Fibroblast of villous mesenchyme (primary cell): ENCODE data around the gene PLCXD3. TPM values are rescaled to one million over a fixed set of nuclear protein-coding genes. Genes with fewer than 3 reads are reported as not detected.
A peak's percentile ranks its signal among the peaks of the same experiment; 100 is the strongest.

Experiments used
- DNase-seq: peaks from one replicate; pipeline ENCODE4 v3.0.0-alpha.2; 2010; ENCODE audit warnings: low read depth
- H3K4me3 ChIP-seq: 2 replicates; pipeline ENCODE4 v1.5.1; 2011; ENCODE audit warnings: low read depth, mild to moderate bottlenecking, low read length
- CTCF ChIP-seq: IDR thresholded peaks from 2 replicates; pipeline ENCODE4 v1.5.1; 2012; ENCODE audit warnings: low read depth, mild to moderate bottlenecking, low read length; ENCODE audit not compliant: insufficient read depth
- total RNA-seq: library from RNA; depleted of rRNA; stranded (reverse); fragments of >200 nt; gene quantifications from 2 replicates; pipeline ENCODE4 v1.2.3, GENCODE V29; 2012

PLCXD3 gene
- total RNA-seq, 1 donor, result 0.43 TPM

GRCh38 chr5:41416336-41416735, 94.1 kb downstream of the PLCXD3 start:
- DNase-seq, result no peak
- TF ChIP-seq CTCF, result no peak
- H3K4me3 ChIP-seq, result no peak overlapping the region

DNA sequence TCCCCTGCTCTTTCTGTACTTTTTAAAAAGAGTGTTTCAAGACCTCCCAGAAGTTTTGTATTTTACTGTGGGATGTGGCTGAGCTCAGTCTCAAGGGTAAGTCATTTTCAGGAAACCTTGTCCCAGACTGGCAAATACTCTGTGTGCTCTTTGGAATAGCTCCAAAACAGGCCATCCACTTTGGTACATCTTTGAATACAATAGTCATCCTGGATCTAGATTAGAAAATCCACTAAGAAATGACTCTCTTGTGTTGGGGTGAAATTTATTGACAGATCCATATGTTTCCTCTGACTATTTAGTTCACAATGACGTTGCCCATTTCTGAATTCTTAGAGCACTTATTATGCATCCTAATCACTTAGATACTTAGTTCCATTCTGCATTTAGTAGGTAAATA, 95.2 kb downstream of the PLCXD3 start:
- no peak overlapping the region for H3K4me3 ChIP-seq
- no peak for TF ChIP-seq CTCF
- DNase-seq, result no peak

DNA sequence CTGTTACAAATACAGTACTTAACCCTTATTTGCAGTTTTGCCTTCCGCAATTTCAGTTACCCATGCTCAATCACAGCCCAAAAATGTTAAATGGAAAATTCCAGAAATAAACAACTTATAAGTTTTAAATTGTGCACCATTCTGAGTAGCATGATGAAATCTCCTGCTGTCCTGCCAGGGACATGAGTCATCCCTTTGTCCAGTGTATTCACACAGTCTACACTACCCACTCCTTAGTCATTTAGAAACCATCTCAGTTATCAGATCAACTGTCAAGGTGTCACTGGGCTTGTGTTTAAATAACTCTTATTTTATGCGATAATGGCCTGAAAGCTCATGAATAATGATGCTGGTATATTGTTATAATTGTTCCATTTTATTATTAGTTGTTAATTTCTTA, 95.8 kb downstream of the PLCXD3 start:
- DNase-seq, result peak; percentile 88
- H3K4me3 ChIP-seq, result no peak overlapping the region
- TF ChIP-seq CTCF, result no peak

- no peak overlapping the region for H3K4me3 ChIP-seq
- TF ChIP-seq CTCF, result no peak
- DNase-seq, result peak; percentile 40
These were observed 97.3 kb downstream of the PLCXD3 start for GRCh38 chr5:41413074-41413473.

DNA sequence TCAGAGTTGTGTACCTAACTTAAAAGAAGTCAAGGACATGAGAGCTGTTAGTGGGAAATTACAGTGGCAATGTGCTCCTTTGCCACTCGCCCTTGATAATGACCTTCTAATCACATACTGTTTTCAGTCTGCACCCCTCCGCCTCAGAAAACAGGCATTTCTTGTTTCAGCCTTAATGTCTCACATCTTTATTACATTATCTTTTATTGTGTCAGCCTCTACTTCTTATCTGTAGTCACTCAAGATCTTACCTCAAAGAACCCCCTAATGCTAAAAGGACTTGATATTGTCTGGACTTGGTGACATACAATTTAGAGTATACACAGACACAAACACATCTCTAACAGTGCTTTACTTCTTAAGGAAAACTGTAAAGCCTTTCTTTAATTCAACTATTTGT, 97.9 kb downstream of the PLCXD3 start:
- TF ChIP-seq CTCF, result no peak
- no peak for DNase-seq
- H3K4me3 ChIP-seq, result no peak overlapping the region

GRCh38 chr5:41410737-41411136, 99.7 kb downstream of the PLCXD3 start:
- no peak overlapping the region for H3K4me3 ChIP-seq
- peak; percentile 16 for TF ChIP-seq CTCF
- no peak for DNase-seq

DNA sequence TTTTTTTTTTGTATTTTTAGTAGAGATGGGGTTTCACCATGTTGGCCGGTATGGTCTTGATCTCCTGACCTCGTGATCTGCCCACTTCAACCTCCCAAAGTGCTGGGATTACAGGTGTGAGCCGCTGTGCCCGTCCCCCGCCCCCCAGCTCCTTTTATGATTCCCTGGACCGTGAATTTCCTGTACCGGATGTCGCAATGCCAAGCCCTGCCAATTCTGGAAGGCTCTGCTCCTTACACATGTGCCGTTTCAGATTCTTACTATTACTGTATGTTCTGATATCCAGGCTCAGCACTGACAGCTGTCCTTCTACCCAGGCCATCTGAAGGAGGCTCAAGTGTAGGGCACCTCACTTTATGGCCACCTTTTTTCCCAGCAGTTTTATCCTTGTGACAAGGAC, 100.1 kb downstream of the PLCXD3 start:
- H3K4me3 ChIP-seq, result no peak overlapping the region
- no peak for TF ChIP-seq CTCF
- no peak for DNase-seq
